Osteocyte (in vitro differentiated cells): ENCODE measurements around the gene SLC25A51. TPM values are rescaled to one million over a fixed set of nuclear protein-coding genes. Genes with fewer than 3 reads are reported as not detected.

Experiments
- DNase-seq: peaks from one replicate; pipeline ENCODE4 v3.0.0; 2021; ENCODE audit warnings: mixed read lengths; ENCODE audit not compliant: unreplicated experiment; ENCODE audit errors: extremely low spot score
- H3K27ac Mint-ChIP-seq: one replicate; pipeline ENCODE4 v1.8.0; 2021; ENCODE audit warnings: mild to moderate bottlenecking, mixed read lengths; ENCODE audit not compliant: unreplicated experiment
- H3K27me3 Mint-ChIP-seq: one replicate; pipeline ENCODE4 v1.8.0; 2021; ENCODE audit warnings: mixed read lengths; ENCODE audit not compliant: unreplicated experiment
- H3K36me3 Mint-ChIP-seq: one replicate; pipeline ENCODE4 v1.8.0; 2021; ENCODE audit warnings: mixed read lengths; ENCODE audit not compliant: unreplicated experiment
- H3K4me1 Mint-ChIP-seq: one replicate; pipeline ENCODE4 v1.8.0; 2021; ENCODE audit warnings: mixed read lengths; ENCODE audit not compliant: unreplicated experiment
- H3K4me3 Mint-ChIP-seq: one replicate; pipeline ENCODE4 v1.8.0; 2021; ENCODE audit warnings: mild to moderate bottlenecking, moderate library complexity, mixed read lengths; ENCODE audit not compliant: unreplicated experiment
- H3K9me3 Mint-ChIP-seq: one replicate; pipeline ENCODE4 v1.8.0; 2021; ENCODE audit warnings: mixed read lengths; ENCODE audit not compliant: unreplicated experiment
- CTCF ChIP-seq: fragments of 200-600 bp; sonication (generic); IDR thresholded peaks from 2 replicates; pipeline ENCODE4 v1.5.0; 2021; ENCODE audit warnings: antibody characterized with exemption, mild to moderate bottlenecking, moderate library complexity
- total RNA-seq: library from RNA; stranded (reverse); gene quantifications from 2 replicates; pipeline ENCODE4 v1.2.1, GENCODE V29; 2021

Gene SLC25A51
- total RNA-seq, 1 donor from 2014 or later: 37.5 TPM

GRCh38 chr9:37920471-37921167 is 16.7 kb upstream of the SLC25A51 start:
- Mint-ChIP-seq H3K27me3 (no peaks in the 10 kb centered on the region), H3K4me1 (peaks cover 10% of the 10 kb centered on the region), H3K36me3 (peaks cover 9% of the 10 kb centered on the region), H3K27ac (no peak overlapping the region), H3K4me3 (no peak overlapping the region), H3K9me3 (no peaks in the 10 kb centered on the region)
- DNase-seq: no peak
- no peak for TF ChIP-seq CTCF

GRCh38 chr9:37919956-37920335 is 16.0 kb upstream of the SLC25A51 start:
- peaks cover 12% of the 10 kb centered on the region for H3K4me1 Mint-ChIP-seq
- H3K27me3 Mint-ChIP-seq: no peaks in the 10 kb centered on the region
- peaks cover 9% of the 10 kb centered on the region for H3K36me3 Mint-ChIP-seq
- H3K4me3 Mint-ChIP-seq: no peak overlapping the region
- DNase-seq: no peak
- TF ChIP-seq CTCF: no peak
- no peaks in the 10 kb centered on the region for H3K9me3 Mint-ChIP-seq
- H3K27ac Mint-ChIP-seq: no peak overlapping the region

- Mint-ChIP-seq H3K4me1 (peaks cover 12% of the 10 kb centered on the region), H3K27me3 (no peaks in the 10 kb centered on the region), H3K27ac (no peak overlapping the region), H3K9me3 (no peaks in the 10 kb centered on the region), H3K36me3 (peaks cover 9% of the 10 kb centered on the region), H3K4me3 (no peak overlapping the region)
- DNase-seq: no peak
- no peak for TF ChIP-seq CTCF
These were observed 15.5 kb upstream of the SLC25A51 start for GRCh38 chr9:37919246-37919955.

GRCh38 chr9:37918665-37919170 is 14.8 kb upstream of the SLC25A51 start:
- peaks cover 9% of the 10 kb centered on the region for H3K36me3 Mint-ChIP-seq
- no peaks in the 10 kb centered on the region for H3K27me3 Mint-ChIP-seq
- TF ChIP-seq CTCF: no peak

More at GRCh38 chr9:37918665-37919170, 14.8 kb upstream of the SLC25A51 start:
- H3K4me1 Mint-ChIP-seq: peaks cover 14% of the 10 kb centered on the region
- H3K27ac Mint-ChIP-seq: no peak overlapping the region
- no peak overlapping the region for H3K4me3 Mint-ChIP-seq
- DNase-seq: no peak
- H3K9me3 Mint-ChIP-seq: no peaks in the 10 kb centered on the region
